H4 (cell line): Measurements from ENCODE around the gene BTG2. TPM values are rescaled to one million over a fixed set of nuclear protein-coding genes. Genes with fewer than 3 reads are reported as not detected.

Source experiments
- DNase-seq: peaks from one replicate; pipeline ENCODE4 v3.0.0-alpha.2; 2015; ENCODE audit warnings: low spot score
- total RNA-seq: library from RNA; depleted of rRNA; stranded (reverse); fragments of >200 nt; shearing (Covaris generic); gene quantifications from 2 replicates; pipeline ENCODE4 v1.2.3, GENCODE V29; 2014

BTG2 gene
- total RNA-seq, 1 experiment from 2014 or later: 11.7 TPM

DNA sequence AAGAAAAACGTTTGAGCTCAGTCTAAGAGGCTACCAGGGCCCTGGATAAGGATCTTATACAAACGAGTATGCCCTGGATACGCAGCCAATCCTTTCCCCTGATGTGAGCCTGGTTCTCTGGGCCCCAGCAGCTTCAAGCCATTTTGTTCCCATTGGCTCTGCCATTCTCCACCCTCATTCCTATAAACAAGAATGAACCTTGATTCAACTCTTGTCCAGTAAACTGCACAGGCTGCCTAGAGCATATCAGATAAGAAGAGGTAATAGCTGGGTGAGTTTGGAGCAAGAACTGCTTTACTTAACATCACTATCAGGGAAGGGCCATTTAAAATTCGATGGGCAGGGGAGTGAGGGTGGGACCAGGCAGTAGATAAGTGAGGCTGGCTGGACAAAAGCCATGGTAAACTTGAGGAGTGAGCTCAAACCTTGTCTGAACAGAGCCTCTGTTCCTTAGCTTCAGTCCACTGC, 11.3 kb downstream of the BTG2 start:
- DNase-seq: peak; percentile 76

- no peak for DNase-seq
Observed at GRCh38 chr1:203317429-203318228, 12.3 kb downstream of the BTG2 start.

DNA sequence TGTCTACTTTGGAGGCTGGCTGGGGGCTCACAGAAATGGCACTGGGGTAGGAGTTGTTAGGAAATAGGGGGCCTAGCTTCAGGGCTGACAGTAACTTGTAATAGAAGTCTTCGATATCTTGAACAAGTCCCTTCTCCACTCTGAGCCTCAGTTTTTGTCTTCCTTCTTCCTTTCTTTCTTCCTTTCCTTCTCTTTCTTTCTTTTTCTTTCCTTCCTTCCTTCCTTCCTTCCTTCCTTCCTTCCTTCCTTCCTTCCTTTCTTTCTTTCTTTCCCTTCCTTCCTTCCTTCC, 12.9 kb downstream of the BTG2 start:
- no peak for DNase-seq

DNA sequence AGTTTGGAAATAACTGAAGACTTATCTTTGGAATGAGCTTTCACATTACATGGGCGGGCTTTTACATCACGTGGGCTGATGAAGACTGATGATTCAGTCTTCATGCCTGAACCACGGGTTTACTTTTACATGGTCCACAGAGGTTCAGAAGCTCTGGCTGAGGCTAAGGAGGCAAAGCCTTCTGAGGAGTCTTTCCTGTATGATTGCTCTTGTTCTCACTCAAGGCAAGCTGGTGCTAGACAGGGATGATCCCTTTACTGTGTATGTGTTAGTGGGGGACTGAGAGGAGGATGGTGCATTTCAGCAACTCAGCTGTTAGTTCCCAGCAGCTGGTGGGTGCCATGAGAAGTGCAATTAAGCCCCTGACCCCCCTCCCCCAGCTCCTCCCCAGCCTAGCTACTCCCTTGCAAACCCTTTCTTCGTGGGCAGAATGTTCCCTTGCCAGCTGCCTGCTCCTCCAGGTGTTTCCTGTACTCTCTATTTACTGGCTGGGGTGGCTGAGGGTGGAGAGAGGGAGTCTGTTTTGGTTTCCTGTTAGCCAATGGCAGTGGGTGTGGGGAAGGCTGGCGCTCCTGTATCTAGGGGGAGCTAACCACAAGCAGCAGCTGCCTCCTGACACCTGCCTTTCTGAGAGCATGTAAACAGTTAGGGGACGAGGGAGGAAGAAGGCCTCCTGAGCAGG, 15.4 kb downstream of the BTG2 start:
- DNase-seq: peak; percentile 36

DNA sequence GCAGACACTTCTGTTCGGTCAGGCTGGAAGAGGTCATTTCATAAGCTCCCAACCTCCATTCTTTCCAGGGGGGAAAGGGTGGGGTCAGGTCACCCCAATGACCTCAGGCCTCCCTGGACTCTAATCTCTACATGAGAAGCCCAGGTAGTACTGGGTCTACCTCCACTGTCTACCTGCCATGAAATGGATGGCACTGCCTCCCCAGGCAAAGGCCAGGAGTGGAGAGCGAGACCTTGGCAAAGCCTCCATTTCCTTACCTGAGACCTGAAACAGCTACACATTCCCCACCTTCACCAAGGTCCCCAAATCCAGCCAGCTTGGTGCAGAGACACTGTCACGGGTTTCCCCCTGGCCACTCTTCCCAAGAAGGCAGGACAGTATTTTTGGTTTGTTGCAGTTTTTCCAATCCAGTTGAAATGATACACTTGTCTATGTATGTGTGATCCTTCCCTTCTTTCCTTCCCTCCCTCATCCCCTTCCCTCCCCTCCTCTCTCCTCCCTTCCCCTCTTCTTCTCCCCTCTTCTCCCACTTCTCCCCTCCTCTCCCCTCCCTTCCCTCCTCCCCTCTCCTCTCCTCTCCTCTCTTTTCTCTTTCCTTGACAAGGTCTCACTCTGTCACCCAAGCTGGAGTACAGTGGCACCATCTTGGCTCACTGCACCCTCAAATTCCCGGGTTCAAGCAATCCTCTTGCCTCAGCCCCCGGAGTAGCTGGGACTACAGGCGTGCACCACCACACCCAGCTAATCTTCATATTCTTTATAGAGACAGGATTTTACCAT, 16.1 kb downstream of the BTG2 start:
- DNase-seq: no peak

- DNase-seq: peak; percentile 26
Observed at GRCh38 chr1:203322500-203323179, 17.3 kb downstream of the BTG2 start.

DNA sequence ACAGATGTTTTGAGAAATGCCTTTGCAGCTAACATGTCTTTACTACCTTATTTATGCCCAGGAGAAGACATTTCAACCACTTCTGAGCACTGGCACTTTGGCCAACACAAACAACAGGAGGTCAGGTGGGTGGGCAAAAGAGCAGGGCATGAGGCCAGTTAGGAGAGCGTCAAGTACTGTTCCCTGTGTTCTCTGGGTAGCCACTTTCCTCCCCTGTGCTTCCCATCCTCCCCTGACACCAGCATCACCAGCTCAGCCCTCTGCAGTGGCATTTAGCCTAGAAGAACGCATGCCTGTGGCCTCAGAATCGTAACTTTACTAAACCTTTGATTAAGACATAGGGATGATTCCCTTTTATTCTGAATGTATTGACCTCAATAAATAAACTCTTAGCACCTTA, 18.3 kb downstream of the BTG2 start:
- DNase-seq: no peak

DNA sequence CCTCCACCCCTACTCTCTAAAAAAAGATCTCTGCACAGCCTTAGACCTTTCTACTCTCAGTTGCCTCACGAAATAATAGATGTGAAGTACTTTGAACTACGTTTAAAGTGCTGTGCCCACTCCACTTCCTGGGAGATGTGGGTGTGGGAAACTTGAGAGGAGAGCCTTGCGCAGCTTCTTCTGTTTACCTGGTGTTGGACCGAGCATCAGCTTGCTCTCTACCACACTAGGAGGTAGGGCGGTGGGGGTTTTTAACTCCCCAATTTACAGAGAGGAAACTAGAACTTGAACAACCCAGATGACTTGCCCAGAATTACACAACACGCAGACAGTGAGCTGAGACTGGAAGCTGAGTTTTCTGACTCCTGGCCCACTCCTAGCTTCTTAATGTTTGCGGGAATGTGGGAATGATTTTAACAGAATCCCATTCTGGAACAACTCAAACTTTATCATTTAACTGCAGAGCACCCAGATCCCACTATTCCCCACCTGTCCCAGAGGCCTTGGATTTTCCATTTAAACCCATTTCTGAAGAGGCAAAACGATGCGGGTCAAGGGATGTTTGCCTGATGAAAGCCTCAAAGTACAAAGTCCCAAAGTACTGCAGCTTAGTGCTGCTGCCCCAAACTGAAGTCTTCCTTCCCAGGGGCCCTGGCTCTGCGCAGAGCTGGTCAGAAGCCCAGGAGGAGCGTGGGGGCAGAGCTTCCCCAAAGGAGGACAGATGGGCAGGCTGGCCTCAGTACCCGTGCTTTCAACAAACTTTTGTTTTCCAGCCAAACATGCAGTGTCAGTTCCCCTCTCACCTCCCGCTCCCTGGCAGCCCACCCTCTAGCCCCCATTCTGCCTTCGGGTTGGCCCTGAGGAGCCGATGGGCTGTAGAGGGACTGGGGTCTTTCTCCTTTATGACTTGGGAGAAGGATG, 19.0 kb downstream of the BTG2 start:
- DNase-seq: no peak

DNA sequence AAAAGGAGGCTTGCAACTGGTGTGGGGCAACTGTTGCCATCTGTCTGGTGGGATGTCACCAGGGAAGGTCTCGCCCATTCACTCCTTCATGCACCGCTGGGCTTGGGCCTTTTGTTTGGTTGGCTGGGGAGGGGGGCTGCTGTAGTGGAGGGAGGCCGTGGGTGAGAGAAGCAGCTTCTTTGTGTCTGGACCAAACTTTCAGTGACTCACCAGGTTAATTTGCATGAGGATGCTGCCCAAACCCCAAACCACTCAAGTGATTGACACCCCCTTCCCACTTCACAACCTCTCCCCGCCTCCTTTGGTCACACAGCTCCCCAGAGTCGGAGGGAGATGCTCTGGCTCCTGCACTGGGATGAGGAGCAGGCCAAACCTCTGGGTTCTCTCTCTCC, 19.7 kb downstream of the BTG2 start:
- DNase-seq: peak; percentile 50

GRCh38 chr1:203325418-203326091, 20.2 kb downstream of the BTG2 start:
- peak; percentile 64 for DNase-seq

- DNase-seq: peak; percentile 80
Observed at GRCh38 chr1:203326830-203327683, 21.7 kb downstream of the BTG2 start.

DNA sequence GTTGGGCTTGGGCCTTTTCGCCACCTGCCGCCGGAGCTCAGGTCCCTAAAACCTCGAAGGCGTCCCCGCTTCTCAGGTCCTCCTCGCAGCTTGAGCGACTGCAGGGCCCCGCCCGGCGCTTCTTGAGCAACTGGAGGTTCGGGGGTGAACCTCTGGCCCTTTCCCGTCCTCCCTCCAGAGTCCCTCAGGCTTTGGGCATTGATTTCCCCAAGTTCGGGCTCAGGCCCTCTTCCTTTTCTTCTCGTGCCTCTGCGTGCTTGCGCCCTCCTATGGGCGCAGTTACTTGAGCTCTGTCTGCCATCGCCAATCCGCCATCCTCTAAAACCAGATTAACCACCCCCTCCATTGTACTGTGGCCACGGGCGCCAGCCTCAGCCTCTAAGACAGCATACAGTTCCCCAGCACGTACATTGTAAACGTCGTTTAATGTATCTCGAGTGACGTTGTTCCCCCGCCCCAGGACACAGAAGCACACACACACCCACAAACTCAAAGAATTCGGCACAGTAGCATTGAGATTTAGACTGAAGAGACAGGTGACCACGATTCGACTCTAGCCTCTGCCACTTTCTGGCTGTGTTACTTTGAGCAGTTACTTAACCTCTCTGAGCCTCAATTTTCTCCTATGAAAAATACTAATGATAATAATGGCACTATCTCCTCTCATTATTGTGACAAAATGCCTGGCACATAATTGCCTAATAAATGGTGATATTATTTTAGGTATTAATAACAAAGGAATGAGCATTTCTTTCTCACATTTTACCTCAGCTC, 22.6 kb downstream of the BTG2 start:
- DNase-seq: peak; percentile 25

DNA sequence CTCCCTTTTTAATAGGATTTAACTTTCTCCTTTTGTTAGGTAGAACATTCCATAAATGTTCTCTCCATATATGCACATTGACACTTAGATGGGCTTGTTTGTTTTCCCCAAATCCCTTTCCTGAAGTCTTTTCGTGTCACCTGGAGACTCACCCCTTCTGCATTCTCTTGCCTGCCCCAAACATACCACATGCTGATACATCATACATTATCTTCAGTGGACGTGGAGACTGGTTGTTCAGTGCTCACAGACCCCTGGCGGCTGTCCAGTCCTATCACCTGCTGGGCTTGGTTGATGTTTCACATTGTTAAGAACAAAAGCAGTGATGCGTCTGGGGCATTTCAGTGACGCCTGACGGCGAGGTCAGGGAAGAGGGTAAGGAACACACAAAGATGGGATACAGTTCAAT, 23.4 kb downstream of the BTG2 start:
- DNase-seq: no peak

DNA sequence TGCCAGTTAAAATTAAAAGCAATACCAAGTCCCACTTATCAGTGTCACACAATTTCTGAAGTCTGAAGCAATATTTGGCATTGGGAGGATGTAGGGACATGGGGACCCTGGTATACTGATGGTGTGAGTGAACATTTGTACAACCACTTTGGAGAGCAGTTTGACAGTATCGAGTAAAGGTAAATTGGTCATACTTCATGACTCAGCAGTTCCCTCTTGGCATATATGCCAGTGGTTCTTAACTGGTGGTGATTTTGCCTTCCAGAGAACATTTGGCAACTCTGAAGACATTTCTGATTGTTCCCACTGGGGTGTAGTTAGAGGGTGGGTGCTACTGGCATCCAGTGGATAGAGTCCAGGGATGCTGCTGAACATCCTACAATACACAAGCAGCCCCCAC, 25.9 kb downstream of the BTG2 start:
- DNase-seq: no peak

DNA sequence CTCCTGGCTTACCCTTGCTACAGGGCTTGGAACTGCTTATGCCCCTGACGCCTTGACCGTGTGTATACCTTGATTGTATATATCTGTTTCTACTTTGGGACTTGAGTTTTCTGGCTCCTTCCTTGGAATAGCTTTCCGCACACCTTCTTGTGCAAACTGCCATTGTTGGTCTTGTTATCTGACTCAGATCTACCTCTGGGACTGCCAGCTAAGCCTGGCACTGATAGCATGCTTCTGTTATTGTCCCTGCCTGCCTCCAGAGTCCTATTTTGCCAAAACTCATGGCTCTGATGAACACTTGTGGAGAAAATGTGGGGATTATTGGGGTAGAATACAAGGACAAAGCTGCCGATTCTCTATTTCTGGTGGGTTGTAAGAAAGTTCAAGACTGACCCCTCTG, 30.2 kb downstream of the BTG2 start:
- DNase-seq: no peak

GRCh38 chr1:203336097-203336496, 30.8 kb downstream of the BTG2 start:
- DNase-seq: no peak

DNA sequence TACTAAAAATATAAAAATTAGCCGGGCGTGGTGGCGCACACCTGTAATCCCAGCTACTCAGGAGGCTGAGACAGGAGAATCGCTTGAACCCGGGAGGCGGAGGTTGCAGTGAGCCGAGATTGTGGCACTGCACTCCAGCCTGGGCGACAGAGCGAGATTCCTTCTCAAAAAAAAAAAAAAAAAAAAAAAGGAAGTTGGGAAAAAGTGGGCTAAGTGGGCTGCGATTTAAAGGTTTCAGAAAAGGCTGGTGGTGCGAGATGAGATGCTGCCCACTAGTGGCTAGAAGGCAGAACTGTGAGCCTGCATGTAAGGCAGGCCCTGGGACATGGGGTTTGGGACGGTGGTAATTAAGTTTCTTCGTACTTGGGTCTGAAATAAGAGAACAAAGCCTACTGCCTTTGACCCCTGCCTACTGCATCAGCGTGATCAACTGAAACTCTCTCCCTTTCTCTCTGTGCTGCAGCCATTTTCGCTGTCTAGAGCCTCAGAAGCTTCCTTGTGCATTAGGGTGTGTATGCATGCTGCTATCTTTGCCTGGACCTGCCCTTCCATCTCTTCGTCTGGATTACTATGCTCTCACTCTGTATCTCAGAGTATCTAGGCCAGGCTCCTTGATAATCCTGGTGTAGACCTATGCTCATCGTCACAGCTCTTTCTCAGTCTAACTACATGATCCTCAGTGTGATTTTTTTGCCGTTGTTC, 33.2 kb downstream of the BTG2 start:
- peak; percentile 58 for DNase-seq
